ENCODE results near the gene GALNTL6. TPM values are rescaled to one million over a fixed set of nuclear protein-coding genes. Genes with fewer than 3 reads are reported as not detected.

GALNTL6 gene
- total RNA-seq, 1 experiment from 2014 or later = not detected

GRCh38 chr4:172050911-172051310 lies 237.7 kb downstream of the GALNTL6 start:
- ChIA-PET CTCF (no interaction called here), POLR2A (ENCODE audit: unreplicated experiment) (no interaction called here)
- no peak for TF ChIP-seq CTCF (conservative IDR thresholded peaks at IDR 0.05)
- no peak for TF ChIP-seq EZH2 (IDR thresholded peaks at IDR 0.05; ENCODE audit: low read depth)
- Histone ChIP-seq H3K27ac (no peak overlapping the region), H3K36me3 (ENCODE audit: low read depth) (no peaks in the 10 kb centered on the region), H3K4me1 (replicated peaks; ENCODE audit: insufficient read depth) (no peaks in the 10 kb centered on the region), H3K4me2 (no peak overlapping the region), H3K9me2 (ENCODE audit: insufficient read depth) (no peaks in the 10 kb centered on the region), H2AFZ (no peak overlapping the region), H3F3A (ENCODE audit: insufficient read depth, low read depth) (no peaks in the 10 kb centered on the region), H3K79me2 (ENCODE audit: low read depth) (no peaks in the 10 kb centered on the region), H3K27me3 (ENCODE audit: insufficient read depth, low read depth) (no peaks in the 10 kb centered on the region), H3K9me3 (ENCODE audit: insufficient read depth, low read depth) (no peaks in the 10 kb centered on the region), H3K4me3 (no peak overlapping the region), H4K20me1 (ENCODE audit: insufficient read depth) (no peaks in the 10 kb centered on the region)
- DNase-seq = no peak
- BruUV-seq (replicated peaks) = no TSS peak
- intact Hi-C loops (cut with micrococcal nuclease; ENCODE audit: unreplicated experiment) = no loop called here

DNA sequence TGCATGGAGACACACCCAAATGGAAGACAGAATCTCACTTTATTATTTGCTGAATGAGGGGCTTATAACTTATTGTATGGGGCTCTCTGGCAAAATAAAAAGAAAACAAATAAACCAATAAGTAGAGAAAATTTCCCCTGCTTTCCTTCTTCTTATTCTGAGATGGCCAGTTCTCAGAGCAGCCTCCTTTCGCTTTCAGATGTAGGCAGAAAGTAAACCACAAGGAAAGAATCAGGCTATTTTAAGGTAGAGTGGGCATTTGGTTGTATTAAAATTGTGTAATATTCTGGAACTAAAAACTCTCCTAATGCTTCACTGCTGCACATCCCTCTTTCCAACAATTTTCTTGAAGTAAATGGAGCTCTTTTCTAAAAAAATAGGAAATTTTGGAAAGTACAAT lies 241.8 kb downstream of the GALNTL6 start:
- H3K4me2 ChIP-seq = no peak overlapping the region
- no peaks in the 10 kb centered on the region for H3K79me2 ChIP-seq (ENCODE audit: low read depth)
- DNase-seq = no peak
- TF ChIP-seq CTCF (conservative IDR thresholded peaks at IDR 0.05) = no peak
- no peak for TF ChIP-seq EZH2 (IDR thresholded peaks at IDR 0.05; ENCODE audit: low read depth)
- H4K20me1 ChIP-seq (ENCODE audit: insufficient read depth) = no peaks in the 10 kb centered on the region
- CTCF ChIA-PET = no interaction called here
- no peaks in the 10 kb centered on the region for H3F3A ChIP-seq (ENCODE audit: insufficient read depth, low read depth)
- H3K36me3 ChIP-seq (ENCODE audit: low read depth) = no peaks in the 10 kb centered on the region
- H3K27me3 ChIP-seq (ENCODE audit: insufficient read depth, low read depth) = no peaks in the 10 kb centered on the region
- intact Hi-C loops (cut with micrococcal nuclease; ENCODE audit: unreplicated experiment) = no loop called here
- H3K27ac ChIP-seq = no peak overlapping the region
- no TSS peak for BruUV-seq (replicated peaks)
- H3K4me1 ChIP-seq (replicated peaks; ENCODE audit: insufficient read depth) = no peaks in the 10 kb centered on the region
- no peak overlapping the region for H3K4me3 ChIP-seq
- H3K9me2 ChIP-seq (ENCODE audit: insufficient read depth) = no peaks in the 10 kb centered on the region
- no peaks in the 10 kb centered on the region for H3K9me3 ChIP-seq (ENCODE audit: insufficient read depth, low read depth)
- no peak overlapping the region for H2AFZ ChIP-seq
- POLR2A ChIA-PET (ENCODE audit: unreplicated experiment) = no interaction called here

DNA sequence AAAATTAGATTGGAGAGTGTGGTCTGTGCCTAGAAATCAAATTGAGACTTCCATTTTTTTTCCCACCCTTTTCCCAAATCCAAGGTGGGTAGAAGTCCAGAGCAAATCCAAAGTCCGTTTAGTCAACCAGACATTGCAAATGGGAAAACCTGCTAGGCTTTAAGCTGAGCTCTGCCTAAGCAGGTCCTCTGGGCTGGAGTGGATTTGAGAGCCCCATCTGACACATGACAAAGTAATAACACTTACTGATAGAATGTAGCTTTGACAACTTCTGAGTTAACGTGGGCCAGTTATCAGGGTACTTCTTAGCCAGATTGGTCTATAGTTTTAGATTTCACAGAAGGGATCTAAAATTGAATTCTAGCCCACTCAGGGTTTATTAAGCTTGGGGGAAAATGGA lies 242.3 kb downstream of the GALNTL6 start:
- H3K36me3 ChIP-seq (ENCODE audit: low read depth) = no peaks in the 10 kb centered on the region
- DNase-seq = no peak
- no peak for TF ChIP-seq CTCF (conservative IDR thresholded peaks at IDR 0.05)
- TF ChIP-seq EZH2 (IDR thresholded peaks at IDR 0.05; ENCODE audit: low read depth) = no peak
- no peak overlapping the region for H2AFZ ChIP-seq
- no peaks in the 10 kb centered on the region for H3K9me2 ChIP-seq (ENCODE audit: insufficient read depth)
- H3K4me2 ChIP-seq = no peak overlapping the region
- CTCF ChIA-PET = no interaction called here
- POLR2A ChIA-PET (ENCODE audit: unreplicated experiment) = no interaction called here
- H3K4me1 ChIP-seq (replicated peaks; ENCODE audit: insufficient read depth) = no peaks in the 10 kb centered on the region
- no peaks in the 10 kb centered on the region for H3K27me3 ChIP-seq (ENCODE audit: insufficient read depth, low read depth)
- no peak overlapping the region for H3K27ac ChIP-seq
- no peaks in the 10 kb centered on the region for H3F3A ChIP-seq (ENCODE audit: insufficient read depth, low read depth)
- H3K4me3 ChIP-seq = no peak overlapping the region
- H3K9me3 ChIP-seq (ENCODE audit: insufficient read depth, low read depth) = no peaks in the 10 kb centered on the region
- no peaks in the 10 kb centered on the region for H4K20me1 ChIP-seq (ENCODE audit: insufficient read depth)
- no TSS peak for BruUV-seq (replicated peaks)
- H3K79me2 ChIP-seq (ENCODE audit: low read depth) = no peaks in the 10 kb centered on the region
- intact Hi-C loops (cut with micrococcal nuclease; ENCODE audit: unreplicated experiment) = no loop called here
